AG04449 (cell line): ENCODE measurements around the gene DBF4B.

Source experiments
- CTCF ChIA-PET: fragments of 350-600 bp; formaldehyde crosslinking; extraction: SDS; loops from one replicate; lab custom pipeline; 2021; ENCODE audit warnings: antibody characterized with exemption; lab: Yijun Ruan, JAX
- POLR2A ChIA-PET: fragments of 400-600, 350-600 bp; formaldehyde crosslinking; extraction: SDS; loops from one replicate; lab custom pipeline; 2020; ENCODE audit warnings: antibody characterized with exemption, inconsistent platforms; lab: Yijun Ruan, JAX
- DNase-seq: peaks from one replicate; pipeline ENCODE4 v3.0.0-alpha.2; 2010; ENCODE audit warnings: low read depth, low spot score
- H3K4me3 ChIP-seq: 2 replicates; pipeline ENCODE4 v1.5.1; 2011; ENCODE audit warnings: low read depth, mild to moderate bottlenecking, control low read depth, low read length
- TF ChIP-seq, protein P1 (sequence below): IDR thresholded peaks from one replicate; pipeline ENCODE4 v1.5.1; 2011; ENCODE audit warnings: mild to moderate bottlenecking, moderate library complexity, low read length, control low read depth, inconsistent platforms; ENCODE audit not compliant: insufficient read depth; ENCODE audit errors: missing control alignments

DBF4B gene

DNA sequence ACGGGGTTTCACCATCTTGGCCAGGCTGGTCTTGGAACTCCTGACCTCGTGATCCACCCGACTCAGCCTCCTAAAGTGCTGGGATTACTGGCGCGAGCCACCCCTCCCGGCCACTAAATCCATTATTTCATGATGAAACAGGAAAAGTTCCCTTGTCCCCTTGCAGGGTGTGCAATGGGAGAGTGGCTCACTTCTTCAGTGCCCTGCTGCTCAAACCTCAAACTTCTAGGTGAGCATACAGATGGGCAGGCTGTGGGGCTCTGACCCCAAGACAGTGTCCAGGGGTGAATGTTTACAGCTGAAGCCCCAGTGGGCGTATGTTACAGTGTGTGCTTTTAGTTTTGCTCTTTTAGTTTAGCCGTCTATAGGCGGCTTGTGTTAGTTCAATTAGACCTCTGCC lies 87.0 kb downstream of the DBF4B start:
- no peak for DNase-seq
- TF ChIP-seq, protein P1, sequence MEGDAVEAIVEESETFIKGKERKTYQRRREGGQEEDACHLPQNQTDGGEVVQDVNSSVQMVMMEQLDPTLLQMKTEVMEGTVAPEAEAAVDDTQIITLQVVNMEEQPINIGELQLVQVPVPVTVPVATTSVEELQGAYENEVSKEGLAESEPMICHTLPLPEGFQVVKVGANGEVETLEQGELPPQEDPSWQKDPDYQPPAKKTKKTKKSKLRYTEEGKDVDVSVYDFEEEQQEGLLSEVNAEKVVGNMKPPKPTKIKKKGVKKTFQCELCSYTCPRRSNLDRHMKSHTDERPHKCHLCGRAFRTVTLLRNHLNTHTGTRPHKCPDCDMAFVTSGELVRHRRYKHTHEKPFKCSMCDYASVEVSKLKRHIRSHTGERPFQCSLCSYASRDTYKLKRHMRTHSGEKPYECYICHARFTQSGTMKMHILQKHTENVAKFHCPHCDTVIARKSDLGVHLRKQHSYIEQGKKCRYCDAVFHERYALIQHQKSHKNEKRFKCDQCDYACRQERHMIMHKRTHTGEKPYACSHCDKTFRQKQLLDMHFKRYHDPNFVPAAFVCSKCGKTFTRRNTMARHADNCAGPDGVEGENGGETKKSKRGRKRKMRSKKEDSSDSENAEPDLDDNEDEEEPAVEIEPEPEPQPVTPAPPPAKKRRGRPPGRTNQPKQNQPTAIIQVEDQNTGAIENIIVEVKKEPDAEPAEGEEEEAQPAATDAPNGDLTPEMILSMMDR: no peak
- CTCF ChIA-PET: interaction anchor here (13.7 kb wide), 1 partner anchor 15 kb away, joined by 180 read pairs; no protein-coding TSS in a partner anchor
- POLR2A ChIA-PET: interaction anchor here (1.4 to 1.9 kb wide), 2 partner anchors 16 to 25 kb away, joined by 3 to 4 read pairs; no protein-coding TSS in a partner anchor
- H3K4me3 ChIP-seq: no peak overlapping the region

DNA sequence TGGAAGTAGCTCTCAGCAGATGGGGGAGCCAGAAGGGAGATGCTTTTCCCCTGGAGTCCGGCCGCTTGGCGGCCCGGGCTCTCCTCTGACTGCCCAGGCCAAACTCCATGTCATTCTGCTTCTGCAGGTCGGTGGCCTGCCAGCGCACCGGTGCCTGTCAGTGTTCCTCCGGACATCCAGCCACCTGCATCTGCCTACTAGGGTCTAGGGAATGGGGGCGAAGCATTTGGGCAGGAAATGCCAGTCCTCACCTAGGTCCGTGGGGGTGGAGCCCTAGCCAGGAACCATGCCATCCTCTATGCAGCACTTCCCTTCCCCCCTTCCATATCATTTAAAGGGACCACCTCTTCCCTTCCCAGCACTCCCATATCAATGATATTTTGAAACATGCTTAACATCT lies 87.5 kb downstream of the DBF4B start:
- TF ChIP-seq, protein P1: no peak
- H3K4me3 ChIP-seq: no peak overlapping the region
- DNase-seq: no peak
- POLR2A ChIA-PET: interaction anchor here (1.9 kb wide), 1 partner anchor 16 kb away, joined by 3 read pairs; no protein-coding TSS in a partner anchor
- CTCF ChIA-PET: interaction anchor here (13.7 kb wide), 1 partner anchor 16 kb away, joined by 180 read pairs; no protein-coding TSS in a partner anchor

DNA sequence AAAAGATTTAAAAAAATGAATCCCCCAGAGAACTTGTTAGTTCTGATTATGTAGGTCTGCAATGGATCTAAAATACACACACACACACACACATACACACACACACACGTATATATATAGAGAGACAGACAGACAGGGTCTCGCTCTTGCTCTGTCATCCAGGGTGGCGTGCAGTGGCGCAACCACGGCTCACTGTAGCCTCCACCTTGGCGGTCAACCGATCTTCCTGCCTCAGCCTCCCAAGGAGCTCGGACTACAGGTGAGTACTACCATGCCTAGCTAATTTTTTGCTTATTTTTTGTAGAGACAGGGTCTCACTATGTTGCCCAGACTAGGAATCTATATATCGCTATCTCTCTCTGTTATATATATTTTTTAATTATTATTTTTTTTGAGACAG lies 88.3 kb downstream of the DBF4B start:
- DNase-seq: no peak
- ChIA-PET CTCF (interaction anchor here (13.7 kb wide), 1 partner anchor 17 kb away, joined by 180 read pairs; no protein-coding TSS in a partner anchor), POLR2A (no interaction called here)
- TF ChIP-seq, protein P1: no peak
- no peak overlapping the region for H3K4me3 ChIP-seq

DNA sequence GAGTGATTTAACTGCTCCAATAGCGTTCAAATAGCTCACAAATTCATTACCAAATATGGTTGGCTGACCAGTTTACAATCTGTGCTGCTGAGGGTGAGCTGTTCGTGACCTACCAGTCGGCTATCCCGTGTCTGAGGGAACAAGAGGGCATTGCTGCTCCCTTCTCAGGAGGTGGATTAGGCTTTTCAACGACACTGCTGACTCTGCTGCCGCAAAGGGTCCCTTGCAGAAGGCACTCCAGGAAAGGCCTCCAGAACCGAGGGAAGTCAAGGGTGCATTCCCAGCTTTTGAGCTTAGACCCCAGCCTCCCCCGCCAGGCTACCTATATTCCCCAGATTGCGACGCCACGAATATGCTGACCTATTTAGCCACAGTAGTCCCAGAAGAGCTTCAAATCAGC lies 89.3 kb downstream of the DBF4B start:
- H3K4me3 ChIP-seq: no peak overlapping the region
- TF ChIP-seq, protein P1: no peak
- no peak for DNase-seq
- POLR2A ChIA-PET: no interaction called here
- CTCF ChIA-PET: interaction anchor here (1.3 to 13.7 kb wide), 3 partner anchors 10 to 67 kb away, joined by 4 to 180 read pairs (median 5); no protein-coding TSS in a partner anchor

DNA sequence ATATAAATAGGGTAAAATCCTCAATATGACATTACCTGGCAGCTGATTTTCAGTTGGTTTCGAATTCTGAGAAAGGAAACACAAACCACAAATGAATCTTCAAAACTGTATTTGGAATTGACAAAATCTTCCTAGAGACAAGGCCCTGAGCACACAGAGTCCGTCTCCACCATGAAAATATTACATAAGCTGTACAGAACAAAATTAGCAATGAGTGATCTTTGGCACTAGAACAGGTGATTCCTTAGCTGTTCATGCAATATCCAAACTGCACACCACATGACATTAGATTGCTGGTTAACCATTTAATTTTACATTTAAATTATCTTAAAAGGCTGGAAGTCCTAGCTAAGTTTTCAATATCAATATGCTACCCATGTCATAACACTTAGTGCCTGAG lies 89.9 kb downstream of the DBF4B start:
- ChIA-PET POLR2A (interaction anchor here (0.6 kb wide), 1 partner anchor 350 kb away, joined by 3 read pairs; no protein-coding TSS in a partner anchor), CTCF (interaction anchor here (1.3 to 13.7 kb wide), 4 partner anchors 9 to 80 kb away, joined by 4 to 180 read pairs (median 5); no protein-coding TSS in a partner anchor)
- DNase-seq: no peak
- no peak overlapping the region for H3K4me3 ChIP-seq
- TF ChIP-seq, protein P1: no peak
